Transverse colon (tissue), 4 donors: ENCODE results near the gene POLRMT. TPM values are rescaled to one million over a fixed set of nuclear protein-coding genes. Genes with fewer than 3 reads are reported as not detected.

ENCODE experiments used
- DNase-seq: peaks from one replicate; pipeline ENCODE4 v3.0.0-alpha.2; 2019
- H3K27ac ChIP-seq, 4 donors: fragments of 200-600 bp; sonication (generic); 2 replicates each; pipeline ENCODE4 v1.5.1; 2016 to 2018; ENCODE audit warnings: inconsistent platforms in 4 of 4
- H3K27me3 ChIP-seq: fragments of 200-600 bp; sonication (generic); 2 replicates; pipeline ENCODE4 v1.5.1; 2017; ENCODE audit warnings: inconsistent platforms
- H3K36me3 ChIP-seq, 4 donors: fragments of 200-600 bp; sonication (generic); 2 replicates each; pipeline ENCODE4 v1.5.1; 2017 to 2019; ENCODE audit warnings: inconsistent platforms in 4 of 4
- H3K4me1 ChIP-seq, 4 donors: fragments of 200-600 bp; sonication (generic); 2 replicates each; pipeline ENCODE4 v1.5.1; 2017 to 2020; ENCODE audit warnings: inconsistent platforms in 4 of 4
- H3K4me3 ChIP-seq, 4 donors: fragments of 200-600 bp; sonication (generic); 1 replicate in 1 of 4; 2 replicates in 3 of 4; pipeline versions ENCODE4 v1.5.1 to v1.6.1; 2017 to 2019; ENCODE audit warnings: inconsistent platforms in 4 of 4
- H3K9me3 ChIP-seq, 2 donors: fragments of 200-600 bp; sonication (generic); 2 replicates each; pipeline ENCODE4 v1.5.1; 2017 to 2019; ENCODE audit warnings: inconsistent platforms in 2 of 2
- CTCF ChIP-seq, 5 experiments: fragments of 200-600 bp in 3 of 5; fragments of 450-650 bp in 2 of 5; sonication (generic) in 3 of 5; IDR thresholded peaks; 1 replicate in 2 of 5; 2 replicates in 3 of 5; pipeline ENCODE4 v1.5.1; 2016 to 2017; ENCODE audit warnings: antibody characterized with exemption in 5 of 5, inconsistent platforms in 3 of 5, mild to moderate bottlenecking in 2 of 5, moderate library complexity in 1 of 5
- EP300 ChIP-seq: sonication (generic); formaldehyde crosslinking; IDR thresholded peaks from one replicate; pipeline ENCODE4 v1.6.1; 2017; ENCODE audit warnings: antibody characterized with exemption, low read depth
- POLR2A ChIP-seq: fragments of 450-650 bp; IDR thresholded peaks from one replicate; pipeline ENCODE4 v1.6.1; 2016; ENCODE audit warnings: antibody characterized with exemption, mild to moderate bottlenecking, moderate library complexity
- POLR2AphosphoS5 ChIP-seq, 3 donors: sonication (generic); formaldehyde crosslinking; IDR thresholded peaks; one replicate each; pipeline ENCODE4 v1.6.1; 2016; ENCODE audit warnings: antibody characterized with exemption in 3 of 3
- WGBS, 2 donors: methylation state at CpG; one replicate each; pipeline ENCODE4 v1.1.5; 2018; ENCODE audit warnings: low coverage in 1 of 2; 5-methylcytosine and 5-hydroxymethylcytosine counted together
- in situ Hi-C, 4 donors: fragments of 200-750 bp; cut with MboI; loops; one replicate each; pipeline versions ENCODE4 v1.15.0 to v1.15.1; 2017; ENCODE audit warnings: low sequenced_read_pairs in 3 of 4, low pct_ligation_motif_present in 1 of 4, low pct_unique_long_range_greater_than_20kb in 1 of 4
- intact Hi-C: fragments of 100-400 bp; cut with DNase I; formaldehyde crosslinking; loops from one replicate; pipeline ENCODE4 v1.15.1; 2023; ENCODE audit warnings: low total_unique reads
- total RNA-seq, 4 donors: library from RNA; depleted of rRNA; stranded (reverse); fragments of >200 nt; gene quantifications; one replicate each; pipeline ENCODE4 v1.1.0, GENCODE V29; 2016

Gene POLRMT
- total RNA-seq, 4 donors from 2014 or later, result 45.9 to 114 (median 63.9) TPM

DNA sequence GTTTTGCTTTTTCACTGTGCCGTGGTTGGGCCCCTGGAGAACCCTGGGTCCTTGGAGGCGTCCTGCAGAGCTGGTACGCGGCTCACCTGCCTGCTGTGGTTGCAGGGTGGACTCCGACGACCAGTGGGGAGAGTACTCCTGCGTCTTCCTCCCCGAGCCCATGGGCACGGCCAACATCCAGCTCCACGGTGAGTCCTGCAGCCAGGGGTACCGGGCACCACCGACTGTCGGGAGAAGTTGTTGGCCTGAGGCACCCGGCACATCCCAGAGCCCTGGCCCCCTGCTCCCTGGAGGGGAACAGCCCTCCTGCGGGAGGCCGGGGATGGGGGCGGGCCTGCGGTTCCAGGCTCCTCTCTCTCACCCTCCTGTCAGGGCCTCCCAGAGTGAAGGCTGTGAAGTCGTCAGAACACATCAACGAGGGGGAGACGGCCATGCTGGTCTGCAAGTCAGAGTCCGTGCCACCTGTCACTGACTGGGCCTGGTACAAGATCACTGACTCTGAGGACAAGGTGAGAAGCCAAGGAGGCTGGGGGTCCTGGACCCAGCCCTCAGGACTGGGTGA is 53.0 kb downstream of the POLRMT start:
- Histone ChIP-seq H3K4me1 (peaks cover 8 to 17% (median 14%) of the 10 kb centered on the region in 4 donors), H3K4me3 (no peak overlapping the region), H3K9me3 (no peaks in the 10 kb centered on the region), H3K27me3 (peaks cover 4% of the 10 kb centered on the region), H3K36me3 (peaks cover 0 to 24% (median 11%) of the 10 kb centered on the region in 4 donors), H3K27ac (no peak overlapping the region)
- 91% methylated on average over 20 of the region's 22 CpGs; no CpG with 5 or more reads in 1 of the 2 donors for whole genome bisulfite sequencing, 2 donors
- in situ Hi-C loops, result no loop called here
- TF ChIP-seq EP300 (no peak), CTCF (IDR thresholded peaks at IDR 0.05) (no peak), POLR2A (no peak), POLR2AphosphoS5 (IDR thresholded peaks at IDR 0.05) (no peak)
- intact Hi-C loops, result loop anchor here (1.0 kb wide), 1 partner anchor 40 kb away; no protein-coding TSS in a partner anchor
- no peak for DNase-seq

DNA sequence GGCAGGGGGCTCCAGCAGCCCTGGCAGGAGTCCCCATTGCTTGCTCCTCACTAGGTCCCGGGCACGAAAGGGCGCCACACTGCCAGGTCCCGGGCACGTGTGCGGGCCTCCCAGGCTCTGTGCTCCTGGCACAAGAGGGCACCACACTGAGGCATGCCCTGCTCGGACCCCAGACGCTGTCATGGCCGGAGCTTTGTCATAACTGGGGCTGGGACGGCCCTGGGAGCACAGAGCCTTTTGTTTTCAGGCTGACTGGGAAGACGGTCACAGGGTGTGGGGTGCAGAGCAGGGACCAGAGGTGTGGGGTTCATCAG is 53.5 kb downstream of the POLRMT start:
- no peak for DNase-seq
- TF ChIP-seq POLR2AphosphoS5 (IDR thresholded peaks at IDR 0.05) (no peak), POLR2A (no peak), EP300 (no peak), CTCF (IDR thresholded peaks at IDR 0.05) (no peak)
- in situ Hi-C loops, result no loop called here

DNA sequence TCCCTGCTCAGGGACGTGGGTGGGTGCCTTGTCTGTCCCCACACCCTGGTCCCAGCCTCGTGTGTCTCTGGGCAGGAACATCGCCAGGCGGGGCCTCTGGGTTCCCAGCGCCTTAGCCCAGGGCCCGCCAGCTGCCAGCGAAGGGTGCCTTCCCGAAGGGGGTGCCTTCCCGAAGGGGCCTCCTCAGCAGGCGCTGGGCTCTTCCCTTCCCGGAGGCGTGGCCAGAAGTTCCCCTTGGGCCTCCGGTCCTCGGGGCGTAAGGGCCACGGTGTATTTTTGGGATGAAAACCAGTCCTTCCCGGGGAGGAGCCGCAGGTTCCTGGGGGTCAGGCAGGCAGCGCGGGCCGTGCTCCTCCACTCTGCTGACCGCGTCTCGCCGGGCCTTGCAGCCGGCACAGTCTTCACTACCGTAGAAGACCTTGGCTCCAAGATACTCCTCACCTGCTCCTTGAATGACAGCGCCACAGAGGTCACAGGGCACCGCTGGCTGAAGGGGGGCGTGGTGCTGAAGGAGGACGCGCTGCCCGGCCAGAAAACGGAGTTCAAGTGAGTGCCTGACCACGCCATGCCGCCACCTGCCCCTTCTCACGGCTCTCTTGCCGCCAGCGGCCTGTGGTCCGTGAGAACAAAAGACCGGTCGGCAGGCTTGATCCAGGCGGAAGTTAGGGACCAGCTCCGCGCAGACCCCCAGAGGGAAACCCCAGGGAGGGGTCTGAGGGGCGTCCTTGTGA is 54.1 kb downstream of the POLRMT start:
- intact Hi-C loops, result loop anchor here (2.0 kb wide), 1 partner anchor 26 kb away; no protein-coding TSS in a partner anchor
- DNase-seq, result no peak

More for the DNA sequence above, 53.5 kb downstream of the POLRMT start:
- Histone ChIP-seq H3K27me3 (peaks cover 3% of the 10 kb centered on the region), H3K9me3 (no peaks in the 10 kb centered on the region), H3K4me3 (no peak overlapping the region), H3K36me3 (peaks cover 0 to 24% (median 11%) of the 10 kb centered on the region in 4 donors), H3K4me1 (peaks cover 14 to 23% (median 20%) of the 10 kb centered on the region in 4 donors), H3K27ac (no peak overlapping the region)
- intact Hi-C loops, result loop anchor here (1.0 to 2.0 kb wide), 2 partner anchors 27 to 41 kb away; no protein-coding TSS in a partner anchor
- 91% methylated on average over 9 of the region's 11 CpGs; no CpG with 5 or more reads in 1 of the 2 donors for WGBS, 2 donors

More for the DNA sequence above, 54.1 kb downstream of the POLRMT start:
- Histone ChIP-seq H3K9me3 (no peaks in the 10 kb centered on the region), H3K27me3 (no peaks in the 10 kb centered on the region), H3K4me3 (no peak overlapping the region), H3K4me1 (peaks cover 19 to 28% (median 25%) of the 10 kb centered on the region in 4 donors), H3K36me3 (peaks cover 0 to 24% (median 11%) of the 10 kb centered on the region in 4 donors), H3K27ac (no peak overlapping the region)
- WGBS, 2 donors, result 90% methylated on average over 42 of the region's 46 CpGs; no CpG with 5 or more reads in 1 of the 2 donors
- in situ Hi-C loops, result no loop called here
- TF ChIP-seq POLR2AphosphoS5 (IDR thresholded peaks at IDR 0.05) (no peak), POLR2A (no peak), EP300 (no peak), CTCF (IDR thresholded peaks at IDR 0.05) (no peak)
